ENCODE data around the gene NDUFS1.
A peak's percentile ranks its signal among the peaks of the same experiment; 100 is the strongest.
"Not testable (repeated sequence)": the region's sequence is repeated elsewhere in the genome, so short reads cannot be mapped to it uniquely, and the experiment has no call there.

Gene NDUFS1

DNA sequence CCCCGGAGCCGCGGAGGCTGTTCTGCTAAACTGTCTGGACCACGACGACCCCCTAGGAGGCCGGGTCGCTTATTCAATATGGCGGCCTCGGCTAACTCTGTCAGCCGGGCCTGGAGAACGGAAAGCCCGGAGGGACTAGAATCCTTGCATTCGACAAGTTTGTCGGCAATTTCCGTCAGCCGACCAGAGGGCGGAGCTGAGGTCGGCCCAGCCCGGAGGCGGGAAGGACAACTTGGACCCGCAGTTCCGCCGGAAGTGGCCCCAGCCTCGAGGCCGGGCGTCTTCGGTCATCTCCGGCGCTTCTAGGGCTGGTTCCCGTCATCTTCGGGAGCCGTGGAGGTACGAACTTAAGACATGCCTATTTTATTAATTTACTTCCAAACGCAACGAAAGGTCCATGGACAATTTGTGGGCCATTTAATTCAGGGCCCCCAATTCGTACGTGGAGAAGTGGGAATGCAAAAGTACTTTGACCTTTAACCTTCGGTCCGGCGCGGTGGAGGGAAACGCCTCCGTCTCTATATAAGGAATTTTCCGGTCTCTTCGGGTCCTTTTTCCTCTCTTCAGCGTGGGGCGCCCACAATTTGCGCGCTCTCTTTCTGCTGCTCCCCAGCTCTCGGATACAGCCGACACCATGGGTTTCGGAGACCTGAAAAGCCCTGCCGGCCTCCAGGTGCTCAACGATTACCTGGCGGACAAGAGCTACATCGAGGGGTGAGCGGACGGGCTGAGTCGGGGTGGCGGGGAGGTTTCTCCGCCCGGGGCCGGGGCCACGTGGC lies at the start of gene NDUFS1, which contains the start of gene EEF1B2:
Gene NDUFS1, minus strand, starts transcription at position 99 of the 779 bp plus-strand sequence. CDS start 5,766 bp downstream, outside the sequence.
Gene EEF1B2, plus strand, starts transcription at position 550 of the 779 bp plus-strand sequence. Its CDS starts 85 bp downstream, at position 635.
- DNase-seq: peak; percentile 95 to 99 (median 97)

DNA sequence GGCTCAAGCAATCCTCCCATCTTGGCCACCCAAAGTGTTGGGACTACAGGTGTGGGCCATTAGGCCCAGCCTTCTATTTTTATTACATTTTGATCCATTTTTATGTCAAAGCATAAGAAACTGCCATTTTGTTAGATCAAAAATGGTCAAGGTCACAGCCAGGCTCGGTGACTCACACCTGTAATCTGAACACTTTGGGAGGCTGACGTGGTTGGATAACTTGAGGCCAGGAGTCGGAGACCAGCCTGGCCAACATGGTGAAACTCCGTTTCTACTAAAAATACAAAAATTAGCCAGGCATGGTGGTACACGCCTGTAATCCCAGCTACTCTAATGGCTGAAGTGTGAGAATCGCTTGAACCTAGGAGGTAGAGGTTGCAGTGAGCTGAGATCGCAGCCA lies 49.7 kb upstream of the NDUFS1 start:
- DNase-seq: no peak

DNA sequence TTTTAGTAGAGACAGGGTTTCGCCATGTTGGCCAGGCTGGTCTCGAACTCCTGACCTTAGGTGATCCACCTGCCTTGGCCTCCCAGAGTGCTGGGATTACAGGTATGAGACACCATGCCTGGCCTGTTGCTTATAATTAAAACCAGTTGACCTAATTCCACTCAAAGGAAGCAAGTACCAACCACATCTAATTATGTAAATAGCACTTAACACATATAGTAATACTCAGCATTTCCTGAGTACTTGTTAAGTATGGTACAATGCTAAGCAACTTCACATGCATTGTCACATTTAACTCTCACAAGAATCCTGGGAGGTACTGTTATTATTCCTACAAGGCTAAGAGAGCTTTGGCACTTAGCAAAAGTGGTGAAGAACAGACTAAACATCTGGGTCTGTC lies 48.1 kb upstream of the NDUFS1 start:
- peak in 1 of 3 experiments; percentile 12 for DNase-seq

DNA sequence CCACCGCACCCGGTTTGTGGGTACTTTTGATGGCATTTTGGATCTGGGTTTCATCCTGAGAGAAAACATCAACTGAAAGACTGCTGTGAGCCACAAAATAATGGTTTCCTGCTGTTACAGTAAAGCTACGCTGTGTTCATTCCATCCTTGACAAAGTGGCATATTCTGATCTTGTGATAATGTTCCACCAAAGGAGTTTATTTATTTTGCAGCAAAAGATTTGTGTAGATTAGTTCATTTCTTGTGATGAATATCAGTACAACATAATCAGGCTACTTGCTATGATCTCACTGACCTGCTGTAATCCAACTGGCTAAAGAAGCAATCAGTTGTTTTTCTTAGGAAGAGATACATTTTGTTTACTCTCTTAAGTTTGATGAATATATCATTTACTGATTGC lies 45.5 kb upstream of the NDUFS1 start:
- DNase-seq: no peak

DNA sequence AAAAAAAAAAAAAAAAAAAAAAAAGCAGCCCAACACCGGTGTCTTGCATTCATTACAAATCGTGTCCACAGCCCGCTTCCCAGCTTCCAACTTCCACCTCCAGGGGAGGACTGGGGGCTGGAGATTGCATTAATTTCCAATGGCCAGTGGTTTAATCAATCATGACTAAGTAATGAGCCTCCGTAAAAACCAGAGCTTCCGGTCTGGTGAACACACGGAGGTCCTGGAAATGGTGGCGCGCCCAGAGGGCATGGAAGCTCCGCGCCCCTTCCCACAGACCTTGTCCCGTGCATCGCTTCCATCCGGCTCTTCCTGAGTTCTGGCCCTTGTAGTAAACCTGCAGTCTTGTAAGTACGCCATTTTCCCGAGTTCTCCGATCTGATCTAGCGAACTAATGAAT lies 44.1 kb upstream of the NDUFS1 start:
- DNase-seq: no peak

DNA sequence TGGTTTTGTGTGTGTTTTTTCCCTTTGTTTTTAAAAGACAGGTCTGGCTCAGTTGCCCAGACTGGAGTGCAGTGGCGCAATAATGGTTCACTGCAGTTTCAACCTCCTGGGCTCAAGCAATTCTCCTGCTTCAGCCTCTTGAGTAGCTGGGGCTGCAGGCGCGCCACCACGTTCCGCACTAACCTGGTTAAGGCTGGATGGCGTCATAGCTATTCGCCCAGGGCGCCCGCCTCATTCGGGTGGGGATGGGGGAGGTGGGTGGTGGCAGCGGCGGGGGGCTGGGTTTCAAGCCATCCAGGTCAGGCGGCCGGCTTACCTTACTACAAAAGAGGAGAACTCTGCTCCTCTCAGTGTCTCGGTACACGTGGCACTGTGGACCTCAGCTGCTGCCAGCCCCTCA lies 43.2 kb upstream of the NDUFS1 start:
- no peak for DNase-seq

DNA sequence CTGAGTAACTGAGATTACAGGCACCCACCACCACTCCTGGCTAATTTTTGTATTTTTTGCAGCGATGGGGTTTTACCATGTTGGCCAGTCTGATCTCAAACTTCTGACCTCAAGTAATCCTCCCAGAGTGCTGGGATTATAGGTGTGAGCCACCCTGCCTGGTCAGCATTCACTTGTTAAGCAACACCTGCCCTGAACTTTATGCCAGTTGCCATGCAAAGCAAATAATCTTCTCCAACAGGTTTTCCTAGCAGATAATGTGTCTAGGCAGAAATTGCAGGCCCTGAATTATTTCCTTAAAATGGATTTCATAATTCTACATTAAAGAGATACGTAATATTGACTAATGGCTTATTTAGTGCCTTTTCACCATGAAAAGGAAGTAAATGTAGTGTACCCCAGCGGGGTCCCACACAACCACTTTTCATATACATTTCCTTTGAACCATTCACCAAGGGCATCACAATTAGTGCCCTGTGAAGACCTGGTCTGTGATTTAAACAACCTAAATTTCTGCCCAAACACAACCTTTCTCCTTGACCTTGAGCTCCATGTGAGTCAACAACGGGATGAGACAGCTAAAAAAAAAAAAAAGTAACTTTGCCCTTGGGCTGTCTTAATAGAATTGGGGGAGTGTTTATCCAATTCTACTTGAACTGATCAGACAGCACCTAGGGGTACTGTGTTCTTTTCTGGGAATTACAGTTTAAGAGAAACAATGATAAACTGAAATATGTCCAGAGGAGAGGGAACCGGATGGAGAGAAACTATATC lies 42.0 kb upstream of the NDUFS1 start:
- DNase-seq: peak in 1 of 3 experiments; percentile 12

DNA sequence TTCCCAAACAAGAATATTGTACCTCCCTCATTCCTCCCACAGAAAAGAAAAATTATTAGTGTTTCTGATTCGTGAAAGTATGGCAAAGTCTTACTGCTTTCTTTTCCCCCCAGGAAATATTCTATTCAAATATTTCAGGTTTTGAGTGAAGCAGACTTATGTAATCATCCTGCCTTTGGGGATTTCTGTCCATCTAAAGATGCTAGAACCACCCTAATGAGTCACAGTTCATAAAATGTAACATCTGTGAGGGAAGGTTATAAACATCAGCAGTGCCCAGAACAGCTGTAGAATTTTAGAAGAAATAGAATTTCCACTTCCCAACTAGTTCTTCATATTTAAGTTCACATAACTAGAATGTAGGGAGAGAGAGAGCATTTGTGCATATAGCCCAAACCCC lies 39.4 kb upstream of the NDUFS1 start:
- no peak for DNase-seq

DNA sequence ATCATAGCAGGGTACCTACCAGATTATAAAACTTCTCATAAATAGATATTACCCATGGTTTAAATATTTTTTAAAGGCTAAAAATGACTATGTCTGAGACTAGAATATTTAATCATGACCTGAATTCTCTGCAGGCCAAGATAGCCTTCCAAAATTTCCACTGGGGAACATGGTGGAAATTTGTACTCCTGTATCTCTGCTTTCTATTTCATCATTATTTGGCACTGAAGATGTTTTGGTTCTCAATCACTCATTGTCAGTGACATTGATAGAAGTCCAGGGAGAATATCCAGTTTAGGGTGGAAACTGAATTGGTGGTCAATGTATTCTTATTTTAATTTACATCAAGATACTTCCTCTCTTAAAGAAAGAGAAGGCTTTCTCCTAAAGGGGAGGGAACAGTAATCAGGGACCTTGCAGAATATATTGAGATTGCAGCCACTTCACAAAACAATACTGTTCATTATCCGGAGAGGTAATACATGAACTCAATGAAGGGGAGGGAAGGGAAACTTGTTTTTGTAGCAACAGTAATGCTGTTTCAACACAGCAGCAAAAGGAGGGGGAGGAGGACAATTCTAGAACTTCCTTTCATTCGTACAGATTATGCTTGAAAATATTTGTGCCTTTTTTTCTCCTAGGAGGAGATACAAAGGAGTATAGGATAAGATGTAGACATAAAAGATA lies 34.6 kb upstream of the NDUFS1 start:
- peak in 1 of 3 experiments; percentile 19 for DNase-seq

DNA sequence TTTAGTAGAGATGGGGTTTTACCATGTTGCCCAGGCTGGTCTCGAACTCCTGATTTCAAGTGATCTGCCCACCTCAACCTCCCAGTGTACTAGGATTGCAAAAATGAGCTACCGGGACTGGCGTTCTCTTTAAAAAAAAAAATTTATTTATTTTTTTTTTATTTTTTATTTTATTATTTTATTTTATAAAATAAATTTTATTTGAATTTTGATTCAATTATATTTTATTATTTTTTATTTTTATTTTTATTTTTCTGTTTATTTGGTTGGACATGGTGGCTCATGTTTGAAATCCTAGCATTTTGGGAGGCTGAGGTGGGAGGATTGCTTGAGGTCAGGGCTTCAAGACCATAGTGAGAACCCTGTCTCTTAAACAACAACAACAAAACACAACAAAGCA lies 32.9 kb upstream of the NDUFS1 start:
- DNase-seq: no peak

DNA sequence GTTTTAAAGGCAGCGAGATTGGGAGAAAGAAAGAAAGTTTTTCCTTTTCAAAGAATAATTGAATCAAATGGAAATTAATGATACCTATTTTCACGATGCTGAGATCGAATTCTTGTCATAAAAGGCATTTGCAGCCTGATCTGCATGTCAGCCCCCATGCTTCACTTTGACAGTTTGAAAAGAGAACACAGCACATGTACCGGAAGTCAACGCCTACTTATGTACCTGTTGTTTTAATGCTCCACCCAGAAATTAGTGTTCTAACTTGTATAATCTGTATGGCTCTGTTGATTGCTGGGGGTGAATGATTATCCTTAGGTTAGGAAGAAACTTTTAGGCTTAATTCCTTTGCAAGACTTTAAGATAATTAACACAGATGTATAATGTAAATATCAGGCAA lies 31.4 kb upstream of the NDUFS1 start:
- DNase-seq: no peak

DNA sequence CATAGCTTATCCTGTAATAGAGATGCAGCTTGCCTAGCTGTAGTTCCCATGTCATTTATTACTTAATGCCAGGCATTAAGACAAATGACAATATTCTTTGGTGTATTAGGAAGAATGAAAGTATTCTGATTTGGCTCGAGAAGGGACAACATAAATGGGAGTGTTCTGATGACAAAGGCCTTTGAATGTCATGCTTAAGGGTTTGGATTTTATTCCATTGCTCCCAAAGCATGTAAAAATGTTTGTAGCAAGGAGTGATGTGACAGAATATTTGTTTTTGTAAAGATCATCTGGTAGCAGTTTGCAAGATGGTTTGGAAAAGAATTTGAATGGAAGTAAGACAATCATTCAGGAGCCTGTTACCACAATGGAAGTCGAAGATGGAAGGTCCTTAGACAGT lies 30.9 kb upstream of the NDUFS1 start:
- DNase-seq: no peak

DNA sequence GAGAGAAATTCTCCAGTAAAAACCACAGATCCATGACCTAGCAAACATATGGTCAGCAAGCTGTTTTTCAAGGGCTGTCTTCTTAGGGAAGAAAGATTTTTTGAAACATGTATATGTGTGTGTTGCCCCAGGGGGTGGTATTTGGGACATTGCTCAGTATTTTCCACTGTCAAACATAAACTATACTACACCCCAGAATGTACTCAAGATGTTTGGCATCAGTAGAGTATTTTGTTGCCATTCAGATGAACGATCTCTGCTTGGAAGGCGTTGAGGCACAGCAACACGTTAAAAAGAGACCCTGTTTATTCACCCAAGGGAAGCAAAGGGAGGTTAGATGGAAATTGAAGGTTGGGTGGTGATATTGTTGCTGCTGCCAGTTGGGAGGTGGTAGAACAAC lies 30.4 kb upstream of the NDUFS1 start:
- DNase-seq: no peak

DNA sequence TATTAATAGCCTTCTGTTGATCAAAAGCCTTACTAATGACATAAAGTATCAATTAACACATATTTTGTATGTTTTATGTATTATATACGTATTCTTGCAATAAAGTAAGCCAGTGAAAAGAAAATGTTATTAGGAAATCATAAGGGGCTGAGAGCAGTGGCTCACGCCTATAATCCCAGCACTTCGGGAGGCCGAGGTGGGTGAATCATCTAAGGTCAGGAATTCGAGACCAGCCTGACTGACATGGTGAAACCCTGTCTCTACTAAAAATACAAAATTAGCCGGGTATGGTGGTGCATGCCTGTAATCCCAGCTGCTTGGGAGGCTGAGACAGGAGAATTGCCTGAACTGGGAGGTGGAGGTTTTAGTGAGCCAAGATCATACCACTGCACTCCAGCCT lies 22.3 kb upstream of the NDUFS1 start:
- DNase-seq: not testable (repeated sequence)

DNA sequence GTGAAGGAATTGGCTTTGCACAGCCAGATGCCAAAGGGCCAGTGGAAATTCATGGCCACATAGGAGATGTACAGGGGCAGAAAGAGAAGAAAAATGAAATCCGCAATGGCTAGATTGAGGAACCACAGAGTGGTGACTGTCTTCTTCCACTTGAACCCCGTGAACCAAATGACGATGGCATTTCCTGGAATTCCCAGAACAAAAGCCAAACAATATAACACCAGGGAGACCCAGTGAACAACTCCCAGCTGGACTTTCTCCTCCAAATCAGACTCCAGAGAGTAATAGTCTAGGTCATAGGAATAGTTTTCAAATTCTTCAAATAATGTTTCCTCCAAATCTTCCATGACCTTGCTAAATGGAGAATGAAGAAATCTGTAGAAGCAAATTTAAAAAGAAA lies 17.7 kb upstream of the NDUFS1 start:
- no peak for DNase-seq

DNA sequence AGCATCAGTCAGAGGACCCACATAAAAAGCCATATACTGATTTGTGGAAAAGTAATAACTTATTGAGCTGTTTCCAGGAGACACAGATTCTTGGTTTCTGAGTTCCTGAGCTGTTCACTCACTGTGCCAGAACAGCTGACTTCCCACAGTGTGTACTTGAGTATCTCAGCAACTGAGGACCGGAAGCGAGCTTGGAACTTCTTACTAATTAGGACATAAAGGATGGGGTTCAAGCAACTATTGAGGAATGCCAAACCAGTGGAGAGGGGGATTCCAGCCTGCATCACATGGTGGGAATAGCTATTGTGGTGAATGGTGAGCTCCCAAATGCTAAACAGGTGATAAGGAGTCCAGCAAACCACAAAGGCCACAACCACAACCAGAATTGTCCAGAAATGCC lies 16.9 kb upstream of the NDUFS1 start:
- no peak for DNase-seq

DNA sequence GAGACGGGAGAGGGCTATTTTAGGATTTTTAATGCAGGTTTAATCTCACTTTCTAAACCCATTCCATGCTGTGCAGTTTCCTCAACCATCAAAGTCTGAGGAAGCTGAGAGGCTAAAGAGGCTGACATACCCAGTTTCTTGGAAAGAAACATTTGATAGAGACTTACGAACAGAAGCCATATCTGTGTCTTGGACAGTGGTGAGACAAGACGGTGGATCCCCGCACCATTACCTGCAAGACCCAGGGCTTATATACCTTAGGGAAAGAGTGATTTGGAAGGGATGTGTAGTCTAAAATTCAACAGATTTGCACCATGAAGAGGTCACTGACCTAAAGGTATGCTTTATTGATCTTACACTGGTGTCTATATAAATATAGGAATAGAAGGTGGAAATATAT lies 13.9 kb upstream of the NDUFS1 start:
- no peak for DNase-seq

DNA sequence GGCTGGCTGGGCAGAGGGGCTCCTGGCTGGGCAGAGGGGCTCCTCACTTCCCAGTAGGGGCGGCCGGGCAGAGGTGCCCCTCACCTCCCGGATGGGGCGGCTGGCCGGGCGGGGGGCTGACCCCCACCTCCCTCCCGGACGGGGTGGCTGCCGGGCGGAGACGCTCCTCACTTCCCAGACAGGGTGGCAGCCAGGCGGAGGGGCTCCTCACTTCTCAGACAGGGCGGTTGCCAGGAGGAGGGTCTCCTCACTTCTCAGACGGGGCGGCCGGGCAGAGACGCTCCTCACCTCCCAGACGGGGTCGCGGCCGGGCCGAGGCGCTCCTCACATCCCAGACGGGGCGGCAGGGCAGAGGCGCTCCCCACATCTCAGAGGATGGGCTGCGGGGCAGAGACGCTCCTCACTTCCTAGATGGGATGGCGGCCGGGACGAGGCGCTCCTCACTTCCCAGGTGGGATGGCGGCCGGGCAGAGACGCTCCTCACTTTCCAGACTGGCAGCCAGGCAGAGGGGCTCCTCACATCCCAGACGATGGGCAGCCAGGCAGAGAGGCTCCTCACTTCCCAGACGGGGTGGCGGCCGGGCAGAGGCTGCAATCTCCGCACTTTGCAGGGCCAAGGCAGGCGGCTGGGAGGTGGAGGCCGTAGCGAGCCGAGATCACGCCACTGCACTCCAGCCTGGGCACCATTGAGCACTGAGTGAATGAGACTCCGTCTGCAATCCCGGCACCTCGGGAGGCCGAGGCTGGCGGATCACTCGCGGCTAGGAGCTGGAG lies 12.6 kb upstream of the NDUFS1 start:
- DNase-seq: not testable (repeated sequence)

DNA sequence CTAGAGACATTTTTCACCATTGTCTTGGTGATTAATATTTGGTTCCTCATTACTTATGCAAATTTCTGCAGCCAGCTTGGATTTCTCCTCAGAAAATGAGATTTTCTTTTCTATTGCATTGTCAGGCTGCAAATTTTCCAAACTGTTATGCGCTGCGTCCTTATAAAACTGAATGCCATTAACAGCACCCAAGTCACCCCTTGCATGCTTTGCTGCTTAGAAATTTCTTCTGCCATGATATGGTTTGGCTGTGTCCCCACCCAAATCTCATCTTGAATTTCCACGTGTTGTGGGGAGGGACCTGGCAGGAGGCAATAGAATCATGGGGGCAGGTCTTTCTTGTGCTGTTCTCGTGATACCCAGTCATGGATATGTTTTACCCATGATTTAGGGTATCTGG lies 9.0 kb upstream of the NDUFS1 start:
- DNase-seq: not testable (repeated sequence)

DNA sequence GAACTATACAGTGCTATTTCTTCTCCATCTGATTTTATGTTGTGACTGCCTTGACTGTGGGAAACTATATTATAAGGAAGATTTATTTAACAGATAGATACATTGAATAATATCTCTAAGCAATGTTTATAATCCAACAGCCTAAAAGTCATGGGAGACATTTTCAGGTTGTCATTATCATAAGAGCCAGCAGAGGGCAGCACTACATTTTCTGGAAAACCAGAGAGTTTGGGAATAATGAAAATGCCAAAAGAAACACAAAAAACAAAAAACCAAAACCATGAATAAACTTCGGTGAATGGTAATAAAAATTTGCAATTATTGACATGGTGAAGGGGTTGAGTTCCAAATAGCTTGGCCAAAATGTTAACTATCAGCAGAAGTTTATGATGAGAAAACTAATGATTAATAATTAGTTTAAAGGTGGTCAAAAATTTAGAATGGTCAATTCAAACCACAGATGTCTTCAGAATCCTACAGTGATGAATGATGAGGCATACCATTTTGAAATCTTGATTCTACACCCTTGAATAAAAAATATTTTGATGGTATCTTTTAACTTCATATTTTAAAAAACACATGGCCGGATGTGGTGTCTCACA lies 5.1 kb upstream of the NDUFS1 start:
- DNase-seq: peak; percentile 20 to 70 (median 50)

DNA sequence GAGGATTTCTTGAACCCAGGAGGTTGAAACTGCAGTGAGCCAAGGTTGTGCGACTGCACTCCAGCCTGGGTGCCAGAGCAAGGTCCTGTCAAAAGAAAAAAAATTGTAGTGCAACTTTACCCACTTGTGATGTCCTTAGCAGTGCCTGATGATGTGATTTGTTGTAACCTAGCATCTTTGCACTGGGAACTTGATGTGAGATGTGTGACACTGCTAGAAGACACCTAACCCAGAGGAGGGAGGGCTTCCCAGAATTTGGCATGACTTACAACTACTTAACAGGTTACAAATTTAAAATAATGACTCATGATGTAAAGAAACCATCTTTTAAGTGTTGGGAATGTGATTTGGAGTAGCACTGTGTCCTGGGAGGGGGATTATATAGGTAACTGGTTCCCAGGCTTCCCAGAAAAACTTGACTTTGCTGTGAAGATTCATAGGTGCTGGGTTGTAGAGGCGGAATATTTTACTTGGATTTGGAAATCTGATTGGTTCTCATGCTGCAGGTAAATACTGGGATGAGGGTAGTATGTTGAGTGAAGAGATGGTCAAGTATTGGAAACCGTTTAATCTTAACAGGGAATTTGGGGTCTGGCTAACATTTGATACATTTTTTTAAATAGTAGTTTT lies 4.1 kb upstream of the NDUFS1 start:
- peak in 1 of 3 experiments; percentile 0 for DNase-seq

DNA sequence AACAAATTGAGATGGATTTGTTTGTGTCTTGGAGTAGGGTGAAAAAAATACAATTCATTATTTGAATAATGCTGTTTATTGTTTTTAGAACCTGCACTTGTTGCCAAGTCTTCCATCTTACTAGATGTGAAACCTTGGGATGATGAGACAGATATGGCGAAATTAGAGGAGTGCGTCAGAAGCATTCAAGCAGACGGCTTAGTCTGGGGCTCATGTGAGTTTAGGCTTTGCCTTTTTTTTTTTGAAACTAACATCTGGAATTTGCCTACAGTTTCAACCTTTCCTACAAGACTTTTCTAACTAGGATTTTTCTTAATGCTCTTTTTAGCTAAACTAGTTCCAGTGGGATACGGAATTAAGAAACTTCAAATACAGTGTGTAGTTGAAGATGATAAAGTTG lies 3.2 kb upstream of the NDUFS1 start:
- not testable (repeated sequence) for DNase-seq

Measured in NCI-H1417 (cell line).